Mesenchymal stem cell (in vitro differentiated cells and primary cell): Measurements from ENCODE around the gene SAMD7.

Source experiments
- DNase-seq: peaks from one replicate; pipeline ENCODE4 v3.0.0-alpha.2; 2013
- H2AFZ ChIP-seq: one replicate; pipeline ENCODE4 v1.6.1; 2013; ENCODE audit warnings: low read depth, mild to moderate bottlenecking, control low read depth, inconsistent platforms, low read length, moderate library complexity
- H2AK5ac ChIP-seq: 2 replicates; pipeline ENCODE4 v1.6.1; 2013; ENCODE audit warnings: low read length, moderate library complexity, mild to moderate bottlenecking, inconsistent platforms; ENCODE audit not compliant: severe bottlenecking
- H2BK120ac ChIP-seq: one replicate; pipeline ENCODE4 v1.6.1; 2013; ENCODE audit warnings: low read depth, mild to moderate bottlenecking, inconsistent platforms, low read length, moderate library complexity
- H2BK12ac ChIP-seq, 2 experiments: one replicate each; pipeline ENCODE4 v1.6.1; 2013; ENCODE audit warnings: inconsistent platforms in 2 of 2, low read length in 2 of 2, mild to moderate bottlenecking in 2 of 2, moderate library complexity in 2 of 2, control low read depth in 1 of 2
- H2BK15ac ChIP-seq: one replicate; pipeline ENCODE4 v1.6.1; 2013; ENCODE audit warnings: mild to moderate bottlenecking, low read depth, inconsistent platforms; ENCODE audit not compliant: poor library complexity, severe bottlenecking
- H2BK5ac ChIP-seq: 2 replicates; pipeline ENCODE4 v1.6.1; 2013; ENCODE audit warnings: low read depth, mild to moderate bottlenecking, low read length, control low read depth, inconsistent platforms; ENCODE audit not compliant: poor library complexity, severe bottlenecking
- H3K14ac ChIP-seq, 2 experiments: one replicate each; pipeline ENCODE4 v1.6.1; 2013; ENCODE audit warnings: inconsistent platforms in 2 of 2, low read length in 2 of 2, control low read depth in 1 of 2, mild to moderate bottlenecking in 1 of 2, moderate library complexity in 1 of 2
- H3K18ac ChIP-seq, 2 experiments: one replicate each; pipeline ENCODE4 v1.6.1; 2013; ENCODE audit warnings: inconsistent platforms in 2 of 2, low read length in 2 of 2, control low read depth in 1 of 2, low read depth in 1 of 2, mild to moderate bottlenecking in 1 of 2
- H3K23ac ChIP-seq, 2 experiments: one replicate each; pipeline ENCODE4 v1.6.1; 2013; ENCODE audit warnings: inconsistent platforms in 2 of 2, low read length in 2 of 2, mild to moderate bottlenecking in 2 of 2, moderate library complexity in 2 of 2, control low read depth in 1 of 2
- H3K27ac ChIP-seq: 2 replicates; pipeline ENCODE4 v1.5.1; 2013; ENCODE audit warnings: mild to moderate bottlenecking, moderate library complexity, low read length, control low read depth, inconsistent platforms; ENCODE audit not compliant: poor library complexity, severe bottlenecking
- H3K27me3 ChIP-seq, 2 experiments: 2 replicates each; pipeline versions ENCODE4 v1.6.1 to v1.7.0; 2013; ENCODE audit warnings: low read length in 2 of 2, mild to moderate bottlenecking in 2 of 2, moderate library complexity in 2 of 2, control low read depth in 1 of 2, inconsistent platforms in 1 of 2; ENCODE audit not compliant: control insufficient read depth in 1 of 2, insufficient read depth in 1 of 2
- H3K36me3 ChIP-seq, 2 experiments: 2 replicates each; pipeline versions ENCODE4 v1.6.1 to v1.7.0; 2013; ENCODE audit warnings: low read length in 2 of 2, control low read depth in 1 of 2, inconsistent platforms in 1 of 2, low read depth in 1 of 2, mild to moderate bottlenecking in 1 of 2; ENCODE audit not compliant: insufficient read depth in 2 of 2, control insufficient read depth in 1 of 2
- H3K4ac ChIP-seq, 2 experiments: one replicate each; pipeline ENCODE4 v1.6.1; 2013; ENCODE audit warnings: inconsistent platforms in 2 of 2, low read length in 2 of 2, mild to moderate bottlenecking in 2 of 2, moderate library complexity in 2 of 2, control low read depth in 1 of 2, low read depth in 1 of 2
- H3K4me1 ChIP-seq: 2 replicates; pipeline ENCODE4 v1.6.1; 2013; ENCODE audit warnings: low read depth, low read length, control low read depth; ENCODE audit not compliant: control insufficient read depth, insufficient read depth
- H3K4me2 ChIP-seq: 2 replicates; pipeline ENCODE4 v1.6.1; 2013; ENCODE audit warnings: low read length, mild to moderate bottlenecking, inconsistent platforms; ENCODE audit not compliant: poor library complexity, severe bottlenecking
- H3K4me3 ChIP-seq, 2 experiments: 2 replicates each; pipeline versions ENCODE4 v1.5.1 to v1.7.0; 2013; ENCODE audit warnings: low read length in 2 of 2, mild to moderate bottlenecking in 2 of 2, control low read depth in 1 of 2, low read depth in 1 of 2; ENCODE audit not compliant: insufficient read depth in 1 of 2
- H3K79me1 ChIP-seq: replicated peaks from 2 replicates; pipeline ENCODE4 v1.6.1; 2013; ENCODE audit warnings: mild to moderate bottlenecking, control low read depth, low read length, inconsistent platforms; ENCODE audit not compliant: poor library complexity, severe bottlenecking
- H3K9ac ChIP-seq: 2 replicates; pipeline ENCODE4 v1.7.0; 2013; ENCODE audit warnings: mild to moderate bottlenecking, low read length, moderate library complexity
- H3K9me3 ChIP-seq: 2 replicates; pipeline ENCODE4 v1.7.0; 2013; ENCODE audit warnings: mild to moderate bottlenecking, low read length; ENCODE audit not compliant: control insufficient read depth
- H4K8ac ChIP-seq: one replicate; pipeline ENCODE4 v1.6.1; 2013; ENCODE audit warnings: inconsistent platforms, mild to moderate bottlenecking, low read length, moderate library complexity
- H4K91ac ChIP-seq: one replicate; pipeline ENCODE4 v1.6.1; 2013; ENCODE audit warnings: mild to moderate bottlenecking, low read length, inconsistent platforms
- WGBS: methylation state at CpG from one replicate; pipeline ENCODE4 v1.1.7; 2013; ENCODE audit warnings: mixed read lengths; 5-methylcytosine and 5-hydroxymethylcytosine counted together

Gene SAMD7

GRCh38 chr3:169897284-169897683 lies 14.1 kb upstream of the SAMD7 start:
- H2AK5ac ChIP-seq = no peak overlapping the region
- 83% methylated on average over 1 of the region's 1 CpG for WGBS
- no peak overlapping the region for H2BK120ac ChIP-seq
- H2BK5ac ChIP-seq = no peak overlapping the region
- DNase-seq = no peak
- no peaks in the 10 kb centered on the region for H3K4me1 ChIP-seq
- no peaks in the 10 kb centered on the region for H3K36me3 ChIP-seq
- no peak overlapping the region for H4K8ac ChIP-seq
- H2BK12ac ChIP-seq = no peak overlapping the region
- no peak overlapping the region for H2AFZ ChIP-seq
- H3K18ac ChIP-seq = no peak overlapping the region
- H3K79me1 ChIP-seq = no peaks in the 10 kb centered on the region
- no peak overlapping the region for H3K4me3 ChIP-seq
- H3K4ac ChIP-seq = no peak overlapping the region
- H3K14ac ChIP-seq = no peak overlapping the region
- H3K27ac ChIP-seq = no peak overlapping the region
- no peaks in the 10 kb centered on the region for H3K27me3 ChIP-seq
- peaks cover 33% of the 10 kb centered on the region for H3K9me3 ChIP-seq
- H3K9ac ChIP-seq = no peak overlapping the region
- H2BK15ac ChIP-seq = no peak overlapping the region
- H4K91ac ChIP-seq = no peak overlapping the region
- H3K23ac ChIP-seq = no peak overlapping the region
- no peak overlapping the region for H3K4me2 ChIP-seq

- Histone ChIP-seq H3K79me1 (no peaks in the 10 kb centered on the region), H3K4me1 (no peaks in the 10 kb centered on the region), H4K8ac (no peak overlapping the region), H3K9ac (no peak overlapping the region), H2AFZ (no peak overlapping the region), H2BK15ac (no peak overlapping the region), H3K4me3 (no peak overlapping the region), H3K23ac (no peak overlapping the region), H2BK120ac (no peak overlapping the region), H3K27me3 (no peaks in the 10 kb centered on the region), H2BK12ac (no peak overlapping the region), H4K91ac (no peak overlapping the region), H3K27ac (no peak overlapping the region), H3K18ac (no peak overlapping the region), H3K36me3 (no peaks in the 10 kb centered on the region), H3K14ac (no peak overlapping the region), H2BK5ac (no peak overlapping the region), H3K4ac (no peak overlapping the region), H2AK5ac (no peak overlapping the region), H3K4me2 (no peak overlapping the region), H3K9me3 (peaks cover 50% of the 10 kb centered on the region)
- DNase-seq = no peak
- WGBS = no CpG with 5 or more reads among the region's 1 CpG
These were observed 9.9 kb upstream of the SAMD7 start for GRCh38 chr3:169901453-169901852.

GRCh38 chr3:169905404-169905803 lies 6.0 kb upstream of the SAMD7 start:
- no peak overlapping the region for H4K8ac ChIP-seq
- no peak overlapping the region for H3K4me2 ChIP-seq
- no peak overlapping the region for H3K27ac ChIP-seq
- WGBS = 97% methylated on average over 2 of the region's 6 CpGs
- H3K79me1 ChIP-seq = no peaks in the 10 kb centered on the region
- H2BK120ac ChIP-seq = no peak overlapping the region
- H3K9me3 ChIP-seq = peaks cover 36% of the 10 kb centered on the region
- H3K4ac ChIP-seq = no peak overlapping the region
- DNase-seq = no peak
- no peak overlapping the region for H2AFZ ChIP-seq
- H3K14ac ChIP-seq = no peak overlapping the region
- H2BK12ac ChIP-seq = no peak overlapping the region
- no peak overlapping the region for H3K23ac ChIP-seq
- H2AK5ac ChIP-seq = no peak overlapping the region
- no peak overlapping the region for H2BK5ac ChIP-seq
- H3K4me1 ChIP-seq = no peaks in the 10 kb centered on the region
- no peak overlapping the region for H3K4me3 ChIP-seq
- H3K18ac ChIP-seq = no peak overlapping the region
- no peak overlapping the region for H2BK15ac ChIP-seq
- peaks cover 4 to 13% of the 10 kb centered on the region in 2 experiments for H3K27me3 ChIP-seq
- no peak overlapping the region for H3K9ac ChIP-seq
- H3K36me3 ChIP-seq = no peaks in the 10 kb centered on the region
- no peak overlapping the region for H4K91ac ChIP-seq

GRCh38 chr3:169907476-169907875 lies 3.9 kb upstream of the SAMD7 start:
- Histone ChIP-seq H2BK15ac (no peak overlapping the region), H3K36me3 (no peaks in the 10 kb centered on the region), H4K8ac (no peak overlapping the region), H2AK5ac (no peak overlapping the region), H3K14ac (no peak overlapping the region), H2BK12ac (no peak overlapping the region), H3K4me2 (no peak overlapping the region), H3K9me3 (peaks cover 15% of the 10 kb centered on the region), H3K4me1 (no peaks in the 10 kb centered on the region), H3K4ac (no peak overlapping the region), H2BK5ac (no peak overlapping the region), H3K9ac (no peak overlapping the region), H2AFZ (no peak overlapping the region), H3K27me3 (peaks cover 4 to 16% of the 10 kb centered on the region in 2 experiments), H2BK120ac (no peak overlapping the region), H3K27ac (no peak overlapping the region), H3K23ac (no peak overlapping the region), H3K18ac (no peak overlapping the region), H4K91ac (no peak overlapping the region), H3K79me1 (no peaks in the 10 kb centered on the region), H3K4me3 (no peak overlapping the region)
- DNase-seq = no peak
